H9 (cell line): ENCODE data around the gene MRPS35. TPM values are rescaled to one million over a fixed set of nuclear protein-coding genes. Genes with fewer than 3 reads are reported as not detected.

Experiments
- DNase-seq: peaks from one replicate; pipeline ENCODE4 v3.0.0-alpha.2; 2017
- H2AFZ ChIP-seq: one replicate; pipeline ENCODE4 v1.6.1; 2013; ENCODE audit warnings: mild to moderate bottlenecking, low read length, control low read depth, moderate library complexity
- H2AK5ac ChIP-seq: 2 replicates; pipeline ENCODE4 v1.6.1; 2013; ENCODE audit warnings: low read length, control low read depth, mixed read lengths; ENCODE audit not compliant: insufficient read length
- H2BK120ac ChIP-seq: one replicate; pipeline ENCODE4 v1.6.1; 2013; ENCODE audit warnings: low read depth, mild to moderate bottlenecking, low read length, control low read depth, inconsistent platforms; ENCODE audit not compliant: poor library complexity, severe bottlenecking
- H2BK12ac ChIP-seq: 2 replicates; pipeline ENCODE4 v1.6.1; 2013; ENCODE audit warnings: low read length, control low read depth, mixed read lengths, low read depth; ENCODE audit not compliant: insufficient read length
- H2BK15ac ChIP-seq: 2 replicates; pipeline ENCODE4 v1.6.1; 2013; ENCODE audit warnings: low read depth, low read length, control low read depth
- H2BK20ac ChIP-seq: one replicate; pipeline ENCODE4 v1.6.1; 2013; ENCODE audit warnings: low read depth, mild to moderate bottlenecking, low read length, control low read depth, inconsistent platforms; ENCODE audit not compliant: poor library complexity, severe bottlenecking
- H2BK5ac ChIP-seq: 2 replicates; pipeline ENCODE4 v1.6.1; 2013; ENCODE audit warnings: low read length, control low read depth, mixed read lengths; ENCODE audit not compliant: insufficient read length
- H3K14ac ChIP-seq: 2 replicates; pipeline ENCODE4 v1.6.1; 2013; ENCODE audit warnings: low read length, control low read depth; ENCODE audit not compliant: insufficient read depth
- H3K18ac ChIP-seq: 2 replicates; pipeline ENCODE4 v1.6.1; 2013; ENCODE audit warnings: low read depth, mild to moderate bottlenecking, mixed read lengths, low read length, control low read depth; ENCODE audit not compliant: insufficient read length
- H3K23ac ChIP-seq: 2 replicates; pipeline ENCODE4 v1.6.1; 2013; ENCODE audit warnings: low read length, control low read depth, mixed read lengths, low read depth; ENCODE audit not compliant: insufficient read length
- H3K23me2 ChIP-seq: 2 replicates; pipeline ENCODE4 v1.6.1; 2013; ENCODE audit warnings: low read depth, mild to moderate bottlenecking, mixed read lengths, low read length, control low read depth; ENCODE audit not compliant: insufficient read length, poor library complexity, severe bottlenecking
- H3K27ac ChIP-seq: 2 replicates; pipeline ENCODE4 v1.5.1; 2013; ENCODE audit warnings: low read length, control low read depth, mixed read lengths, low read depth; ENCODE audit not compliant: insufficient read length
- H3K27me3 ChIP-seq: 2 replicates; pipeline ENCODE4 v1.6.1; 2013; ENCODE audit warnings: low read length, control low read depth, inconsistent platforms; ENCODE audit not compliant: insufficient read depth
- H3K4ac ChIP-seq: 2 replicates; pipeline ENCODE4 v1.6.1; 2013; ENCODE audit warnings: low read depth, mild to moderate bottlenecking, control low read depth, inconsistent platforms, low read length, moderate library complexity
- H3K4me1 ChIP-seq: 2 replicates; pipeline ENCODE4 v1.6.1; 2013; ENCODE audit warnings: low read length, control low read depth, inconsistent platforms; ENCODE audit not compliant: insufficient read depth
- H3K4me2 ChIP-seq: 2 replicates; pipeline ENCODE4 v1.6.1; 2013; ENCODE audit warnings: low read length, control low read depth, mixed read lengths; ENCODE audit not compliant: insufficient read length, insufficient read depth
- H3K56ac ChIP-seq: 2 replicates; pipeline ENCODE4 v1.6.1; 2013; ENCODE audit warnings: low read depth, mild to moderate bottlenecking, mixed read lengths, low read length, control low read depth; ENCODE audit not compliant: insufficient read length
- H3K79me1 ChIP-seq: 2 replicates; pipeline ENCODE4 v1.6.1; 2013; ENCODE audit warnings: low read depth, mild to moderate bottlenecking, moderate library complexity, low read length, control low read depth, inconsistent platforms; ENCODE audit not compliant: insufficient read depth, poor library complexity, severe bottlenecking
- H3K79me2 ChIP-seq: 2 replicates; pipeline ENCODE4 v1.6.1; 2013; ENCODE audit warnings: low read length, control low read depth, inconsistent platforms; ENCODE audit not compliant: insufficient read depth
- H3K9ac ChIP-seq: 2 replicates; pipeline ENCODE4 v1.6.1; 2013; ENCODE audit warnings: low read length, control low read depth, mixed read lengths; ENCODE audit not compliant: insufficient read length; ENCODE audit errors: extremely low read depth
- H3K9me3 ChIP-seq: one replicate; pipeline ENCODE4 v1.6.1; 2013; ENCODE audit warnings: low read depth, low read length, inconsistent platforms; ENCODE audit not compliant: control insufficient read depth
- H3T11ph ChIP-seq: one replicate; pipeline ENCODE4 v1.6.1; 2013; ENCODE audit warnings: mild to moderate bottlenecking, low read length, control low read depth, inconsistent platforms
- H4K20me1 ChIP-seq: one replicate; pipeline ENCODE4 v1.6.1; 2013; ENCODE audit not compliant: control insufficient read depth, insufficient read length, insufficient read depth
- H4K5ac ChIP-seq: 2 replicates; pipeline ENCODE4 v1.6.1; 2013; ENCODE audit warnings: low read depth, mild to moderate bottlenecking, mixed read lengths, low read length, control low read depth; ENCODE audit not compliant: insufficient read length
- H4K8ac ChIP-seq: replicated peaks from 2 replicates; pipeline ENCODE4 v1.6.1; 2013; ENCODE audit warnings: low read length, control low read depth, mixed read lengths, low read depth; ENCODE audit not compliant: insufficient read length
- H4K91ac ChIP-seq: 2 replicates; pipeline ENCODE4 v1.6.1; 2013; ENCODE audit warnings: low read depth, mild to moderate bottlenecking, moderate library complexity, mixed read lengths, low read length, control low read depth; ENCODE audit not compliant: insufficient read length
- H3K27ac Mint-ChIP-seq, 3 experiments: 2 replicates in 2 of 3; 3 replicates in 1 of 3; pipeline ENCODE4 v1.8.0; 2020 to 2021; ENCODE audit warnings: mixed read lengths in 3 of 3, mild to moderate bottlenecking in 1 of 3, moderate library complexity in 1 of 3
- H3K27me3 Mint-ChIP-seq: 2 replicates; pipeline ENCODE4 v1.8.0; 2021; ENCODE audit warnings: low read depth, mild to moderate bottlenecking, moderate library complexity, mixed read lengths
- H3K36me3 Mint-ChIP-seq, 3 experiments: 2 replicates in 2 of 3; 3 replicates in 1 of 3; pipeline ENCODE4 v1.8.0; 2020 to 2021; ENCODE audit warnings: low read depth in 3 of 3, mixed read lengths in 3 of 3; ENCODE audit not compliant: insufficient read depth in 1 of 3
- H3K4me1 Mint-ChIP-seq, 2 experiments: 2 replicates each; pipeline ENCODE4 v1.8.0; 2020; ENCODE audit warnings: mixed read lengths in 2 of 2
- H3K4me3 Mint-ChIP-seq, 2 experiments: 2 replicates in 1 of 2; 3 replicates in 1 of 2; pipeline ENCODE4 v1.8.0; 2020 to 2021; ENCODE audit warnings: mild to moderate bottlenecking in 2 of 2, mixed read lengths in 2 of 2, moderate library complexity in 1 of 2
- H3K9me3 Mint-ChIP-seq, 2 experiments: 2 replicates in 1 of 2; 3 replicates in 1 of 2; pipeline ENCODE4 v1.8.0; 2020; ENCODE audit warnings: mild to moderate bottlenecking in 2 of 2, mixed read lengths in 2 of 2, moderate library complexity in 1 of 2
- WGBS: extraction: QIAGEN DNeasy Blood & Tissue Kit; methylation state at CpG from one replicate; pipeline ENCODE4 v1.1.7; 2013; ENCODE audit warnings: missing lambda C conversion rate, low lambda C conversion rate, mixed read lengths; ENCODE audit not compliant: insufficient read length; ENCODE audit errors: extremely low coverage; 5-methylcytosine and 5-hydroxymethylcytosine counted together
- total RNA-seq: library from RNA; stranded (reverse); gene quantifications from 2 replicates; pipeline ENCODE4 v1.2.1, GENCODE V29; 2021
- TF ChIP-seq, protein P1 (sequence below): fragments of 200-600 bp; sonication (generic); conservative IDR thresholded peaks from 3 replicates; pipeline ENCODE4 v1.8.0; 2021; ENCODE audit warnings: antibody characterized with exemption, mild to moderate bottlenecking

MRPS35 gene
- total RNA-seq, 1 experiment from 2014 or later: 45.4 TPM

DNA sequence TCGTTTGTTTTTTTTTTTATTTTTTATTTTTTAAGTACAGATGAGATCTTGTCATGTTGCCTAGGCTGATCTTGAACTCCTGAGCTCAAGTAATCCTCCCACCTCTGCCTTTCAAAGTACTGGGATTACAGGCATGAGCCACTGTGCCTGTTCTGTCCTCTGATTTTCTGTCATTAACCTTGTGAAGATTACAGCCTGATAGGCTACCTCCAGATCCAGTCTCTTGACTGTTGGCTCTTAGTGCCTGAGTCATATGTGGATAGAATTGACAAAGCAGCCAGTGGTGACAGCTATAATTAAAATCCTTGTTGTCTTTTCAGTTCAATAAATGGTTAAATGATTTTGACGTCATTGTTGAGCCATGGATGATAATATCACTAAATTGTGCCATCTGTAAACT lies 35.6 kb upstream of the MRPS35 start:
- Histone ChIP-seq H2BK12ac (no peak overlapping the region), H2BK20ac (no peak overlapping the region), H3K79me1 (no peaks in the 10 kb centered on the region), H3K27ac (no peak overlapping the region), H3T11ph (no peak overlapping the region), H3K23ac (no peak overlapping the region), H2BK15ac (no peak overlapping the region), H3K27me3 (no peaks in the 10 kb centered on the region), H3K9me3 (no peaks in the 10 kb centered on the region), H4K91ac (no peak overlapping the region), H4K8ac (no peak overlapping the region), H2AFZ (no peak overlapping the region), H3K14ac (no peak overlapping the region), H4K20me1 (no peaks in the 10 kb centered on the region), H2BK120ac (no peak overlapping the region), H2AK5ac (no peak overlapping the region), H3K9ac (no peak overlapping the region), H3K4me2 (no peak overlapping the region), H4K5ac (no peak overlapping the region), H3K56ac (no peak overlapping the region), H3K18ac (no peak overlapping the region), H3K4me1 (no peaks in the 10 kb centered on the region), H2BK5ac (no peak overlapping the region), H3K23me2 (no peaks in the 10 kb centered on the region), H3K79me2 (no peaks in the 10 kb centered on the region), H3K4ac (no peak overlapping the region)
- DNase-seq: no peak
- Mint-ChIP-seq H3K27ac (no peak overlapping the region), H3K4me3 (no peak overlapping the region), H3K9me3 (no peaks in the 10 kb centered on the region), H3K4me1 (peaks cover 7 to 9% of the 10 kb centered on the region in 2 experiments), H3K27me3 (no peaks in the 10 kb centered on the region), H3K36me3 (peaks cover under 1 to 8% (median 5%) of the 10 kb centered on the region in 3 experiments; a peak in 3 of 7 replicates)
- TF ChIP-seq, protein P1, sequence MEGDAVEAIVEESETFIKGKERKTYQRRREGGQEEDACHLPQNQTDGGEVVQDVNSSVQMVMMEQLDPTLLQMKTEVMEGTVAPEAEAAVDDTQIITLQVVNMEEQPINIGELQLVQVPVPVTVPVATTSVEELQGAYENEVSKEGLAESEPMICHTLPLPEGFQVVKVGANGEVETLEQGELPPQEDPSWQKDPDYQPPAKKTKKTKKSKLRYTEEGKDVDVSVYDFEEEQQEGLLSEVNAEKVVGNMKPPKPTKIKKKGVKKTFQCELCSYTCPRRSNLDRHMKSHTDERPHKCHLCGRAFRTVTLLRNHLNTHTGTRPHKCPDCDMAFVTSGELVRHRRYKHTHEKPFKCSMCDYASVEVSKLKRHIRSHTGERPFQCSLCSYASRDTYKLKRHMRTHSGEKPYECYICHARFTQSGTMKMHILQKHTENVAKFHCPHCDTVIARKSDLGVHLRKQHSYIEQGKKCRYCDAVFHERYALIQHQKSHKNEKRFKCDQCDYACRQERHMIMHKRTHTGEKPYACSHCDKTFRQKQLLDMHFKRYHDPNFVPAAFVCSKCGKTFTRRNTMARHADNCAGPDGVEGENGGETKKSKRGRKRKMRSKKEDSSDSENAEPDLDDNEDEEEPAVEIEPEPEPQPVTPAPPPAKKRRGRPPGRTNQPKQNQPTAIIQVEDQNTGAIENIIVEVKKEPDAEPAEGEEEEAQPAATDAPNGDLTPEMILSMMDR: no peak
- WGBS: no CpG with 5 or more reads among the region's 2 CpGs
